HEK293 (cell line): Measurements from ENCODE around the gene BEST1.
A peak's percentile ranks its signal among the peaks of the same experiment; 100 is the strongest.

Source experiments
- CTCF ChIA-PET: fragments of 350-600 bp; formaldehyde crosslinking; extraction: SDS; loops from one replicate; lab custom pipeline; 2021; ENCODE audit warnings: antibody characterized with exemption; lab: Yijun Ruan, JAX
- POLR2A ChIA-PET: fragments of 300-600 bp; formaldehyde crosslinking; extraction: SDS; loops from one replicate; lab custom pipeline; 2020; ENCODE audit warnings: antibody characterized with exemption, inconsistent platforms; lab: Yijun Ruan, JAX
- H3K27ac ChIP-seq: fragments of 200-500 bp; sonication (Bioruptor generic); 2 replicates; pipeline ENCODE4 v1.5.1; 2014; ENCODE audit warnings: low read depth, low read length, control low read depth, inconsistent platforms; ENCODE audit errors: extremely low read depth
- H3K36me3 ChIP-seq, 2 experiments: fragments of 200-500 bp in 1 of 2; sonication (Bioruptor generic) in 1 of 2; 1 replicate in 1 of 2; 2 replicates in 1 of 2; pipeline ENCODE4 v1.5.1; 2014 to 2017; ENCODE audit warnings: inconsistent platforms in 2 of 2, low read length in 2 of 2; ENCODE audit not compliant: control insufficient read depth in 2 of 2, insufficient read depth in 1 of 2
- H3K4me1 ChIP-seq: fragments of 200-500 bp; sonication (Bioruptor generic); 2 replicates; pipeline ENCODE4 v1.5.1; 2014; ENCODE audit warnings: mild to moderate bottlenecking, low read length, inconsistent platforms; ENCODE audit not compliant: control insufficient read depth, insufficient read depth
- H3K4me3 ChIP-seq: 2 replicates; pipeline ENCODE4 v1.5.1; 2011; ENCODE audit warnings: low read depth, mild to moderate bottlenecking, control low read depth, low read length, moderate library complexity
- H3K9me3 ChIP-seq: fragments of 200-500 bp; sonication (Bioruptor generic); 2 replicates; pipeline ENCODE4 v1.5.1; 2014; ENCODE audit warnings: low read depth, low read length, inconsistent platforms; ENCODE audit not compliant: control insufficient read depth, insufficient read depth
- AEBP2 ChIP-seq: fragments of 450-650 bp; formaldehyde crosslinking; IDR thresholded peaks from 2 replicates; pipeline ENCODE4 v1.5.1; 2016; ENCODE audit warnings: missing biosample characterization, missing genetic modification characterization, borderline replicate concordance
- IKZF3 ChIP-seq: fragments of 450-650 bp; IDR thresholded peaks from 2 replicates; pipeline ENCODE4 v1.5.0; 2018; ENCODE audit warnings: missing biosample characterization, mild to moderate bottlenecking, missing genetic modification characterization, moderate library complexity
- PRDM10 ChIP-seq: fragments of 450-650 bp; formaldehyde crosslinking; IDR thresholded peaks from 2 replicates; pipeline ENCODE4 v1.5.1; 2016; ENCODE audit warnings: missing biosample characterization, missing genetic modification characterization
- PRDM6 ChIP-seq: fragments of 450-650 bp; formaldehyde crosslinking; IDR thresholded peaks from 2 replicates; pipeline ENCODE4 v1.5.1; 2017; ENCODE audit warnings: missing biosample characterization, missing genetic modification characterization
- WT1 ChIP-seq: fragments of 450-650 bp; formaldehyde crosslinking; IDR thresholded peaks from 2 replicates; pipeline ENCODE4 v1.5.1; 2016; ENCODE audit warnings: missing biosample characterization, missing genetic modification characterization
- ZFP3 ChIP-seq: fragments of 450-650 bp; formaldehyde crosslinking; IDR thresholded peaks from 2 replicates; pipeline ENCODE4 v1.5.1; 2016; ENCODE audit warnings: low read depth, missing biosample characterization, missing genetic modification characterization
- ZFP37 ChIP-seq: fragments of 450-650 bp; formaldehyde crosslinking; IDR thresholded peaks from 2 replicates; pipeline ENCODE4 v1.5.1; 2016; ENCODE audit warnings: missing biosample characterization, missing genetic modification characterization
- ZNF266 ChIP-seq: fragments of 450-650 bp; formaldehyde crosslinking; IDR thresholded peaks from 2 replicates; pipeline ENCODE4 v1.5.1; 2016; ENCODE audit warnings: missing biosample characterization, missing genetic modification characterization, low read depth
- ZNF366 ChIP-seq: fragments of 450-650 bp; formaldehyde crosslinking; conservative IDR thresholded peaks from 2 replicates; pipeline ENCODE4 v1.5.1; 2016; ENCODE audit warnings: missing biosample characterization, missing genetic modification characterization
- ZNF513 ChIP-seq: fragments of 450-650 bp; IDR thresholded peaks from 2 replicates; pipeline ENCODE4 v1.5.1; 2018; ENCODE audit warnings: missing biosample characterization, missing genetic modification characterization
- ZNF544 ChIP-seq: fragments of 450-650 bp; formaldehyde crosslinking; IDR thresholded peaks from 2 replicates; pipeline ENCODE4 v1.5.0; 2017; ENCODE audit warnings: missing biosample characterization, missing genetic modification characterization
- ZNF768 ChIP-seq: fragments of 450-650 bp; formaldehyde crosslinking; IDR thresholded peaks from 2 replicates; pipeline ENCODE4 v1.5.1; 2018; ENCODE audit warnings: missing biosample characterization, mild to moderate bottlenecking, missing genetic modification characterization

BEST1 gene

GRCh38 chr11:61962213-61963015 lies 12.3 kb downstream of the BEST1 start:
- no peak overlapping the region for H3K4me3 ChIP-seq
- no peak for TF ChIP-seq ZNF266 (tag by site-specific recombination)
- no peak for TF ChIP-seq ZFP3 (tag by site-specific recombination)
- TF ChIP-seq PRDM10 (tag by site-specific recombination): peak; percentile 35; the same call in 1 of the 2 replicates
- TF ChIP-seq ZNF513 (tag by site-specific recombination): no peak
- TF ChIP-seq, all 188 proteins: peak for 1
- ChIA-PET CTCF (interaction anchor here (0.7 to 2.0 kb wide), 7 partner anchors 13 to 74 kb away, joined by 3 to 12 read pairs (median 4); no protein-coding TSS in a partner anchor), POLR2A (interaction anchor here (2.1 kb wide), 1 partner anchor 13 kb away, joined by 17 read pairs; the partner anchor contains the start of gene BEST1)
- no peaks in the 10 kb centered on the region for H3K9me3 ChIP-seq
- no peaks in the 10 kb centered on the region for H3K4me1 ChIP-seq
- H3K36me3 ChIP-seq: peaks cover 0 to 46% of the 10 kb centered on the region in 2 experiments; a peak in 1 of 3 replicates
- H3K27ac ChIP-seq: no peak overlapping the region

- Histone ChIP-seq H3K4me1 (no peaks in the 10 kb centered on the region), H3K36me3 (peaks cover 0 to 46% of the 10 kb centered on the region in 2 experiments; a peak in 1 of 3 replicates), H3K27ac (no peak overlapping the region), H3K4me3 (no peak overlapping the region), H3K9me3 (no peaks in the 10 kb centered on the region)
- ChIA-PET POLR2A (no interaction called here), CTCF (interaction anchor here (0.7 to 2.0 kb wide), 4 partner anchors 14 to 67 kb away, joined by 3 to 12 read pairs (median 4); no protein-coding TSS in a partner anchor)
- TF ChIP-seq IKZF3 (tag by site-specific recombination) (no peak), PRDM6 (no peak), WT1 (tag by site-specific recombination) (no peak), ZNF366 (no peak), ZFP37 (tag by site-specific recombination) (no peak), ZNF544 (tag by site-specific recombination) (no peak), AEBP2 (no peak), ZNF768 (tag by site-specific recombination) (no peak)
These were observed 12.8 kb downstream of the BEST1 start for GRCh38 chr11:61963016-61963281.
